ENCODE results near the gene MEI1.
A peak's percentile ranks its signal among the peaks of the same experiment; 100 is the strongest.

Gene MEI1

DNA sequence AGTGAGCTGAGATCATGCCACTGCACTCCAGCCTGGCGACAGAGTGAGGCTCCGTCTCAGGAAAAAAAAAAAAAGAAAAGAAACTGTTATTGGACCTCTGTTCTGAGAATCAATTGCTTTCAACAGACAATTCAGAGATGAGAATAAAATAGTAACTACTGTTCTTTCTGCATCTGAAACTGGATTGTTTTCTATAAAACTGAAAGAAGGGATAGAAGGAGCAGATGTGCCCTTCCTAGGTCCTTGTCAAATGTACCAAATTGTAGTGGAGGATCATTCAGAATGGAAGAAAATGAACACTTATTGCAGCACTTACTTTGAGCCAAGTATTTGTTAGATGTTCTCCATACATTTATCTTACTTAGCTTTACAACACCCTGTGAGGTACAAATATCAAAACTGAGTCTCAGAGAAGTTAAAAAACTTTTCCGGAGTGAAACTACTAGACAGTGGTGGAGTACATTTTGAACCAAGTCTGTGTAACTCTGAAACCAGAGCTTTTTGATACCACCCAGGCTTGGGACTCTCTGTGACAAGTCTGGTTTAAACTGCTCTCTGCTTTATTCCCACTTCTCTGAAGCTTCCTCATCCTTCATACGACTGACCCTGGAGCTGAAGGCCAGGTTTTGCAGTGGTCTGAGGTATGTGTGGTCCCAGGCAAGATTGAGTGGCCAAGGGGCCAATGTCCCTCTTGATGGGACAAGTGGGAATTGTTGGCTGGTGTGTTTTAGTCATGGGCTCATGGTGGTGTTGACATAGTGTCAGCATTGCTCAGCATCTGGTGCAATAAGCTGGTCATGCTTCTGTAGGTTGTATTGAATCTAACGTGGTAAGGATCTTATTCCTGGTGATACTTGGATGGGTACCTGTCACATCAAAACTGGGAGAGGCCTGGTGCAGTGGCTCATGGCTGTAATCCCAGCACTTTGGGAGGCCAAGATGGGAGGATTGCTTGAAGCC, 53.0 kb downstream of the MEI1 start:
- DNase-seq: no peak

DNA sequence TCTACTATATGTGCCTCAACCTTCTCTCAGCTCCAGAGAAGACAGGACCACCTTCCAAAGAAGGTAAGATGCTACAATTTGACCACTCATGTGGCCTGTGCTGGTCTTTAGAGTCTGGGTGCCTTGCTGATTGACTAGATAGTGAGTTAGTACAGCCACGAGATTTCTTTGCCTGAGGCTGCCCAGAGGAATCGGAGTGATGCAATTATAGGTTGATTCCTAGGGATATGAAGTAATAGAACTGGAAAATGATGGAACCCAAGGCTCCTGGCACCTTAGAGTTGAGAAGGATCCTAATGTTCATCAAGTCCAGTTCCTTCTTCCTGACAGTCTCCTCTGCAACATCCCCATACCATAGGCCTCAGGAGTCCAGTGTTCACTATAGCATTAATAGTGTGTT, 54.7 kb downstream of the MEI1 start:
- DNase-seq: no peak

DNA sequence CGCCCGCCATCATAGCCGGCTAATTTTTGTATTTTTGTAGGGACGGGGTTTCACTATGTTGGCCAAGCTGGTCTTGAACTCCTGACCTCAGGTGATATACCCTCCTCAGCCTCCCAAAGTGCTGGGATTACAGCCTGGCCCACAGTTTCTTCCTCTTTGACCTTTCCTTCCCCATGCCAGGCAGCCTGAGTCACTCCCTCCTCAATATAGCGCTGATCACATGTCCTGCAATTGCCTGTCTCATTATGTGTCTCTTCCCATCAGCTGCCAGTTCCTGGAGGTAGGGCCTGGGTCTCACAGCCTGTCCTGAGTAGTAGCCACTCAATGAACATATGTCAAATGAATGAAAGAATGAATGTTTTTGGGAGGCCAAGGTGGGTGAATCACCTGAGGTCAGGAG, 58.2 kb downstream of the MEI1 start:
- no peak for DNase-seq

DNA sequence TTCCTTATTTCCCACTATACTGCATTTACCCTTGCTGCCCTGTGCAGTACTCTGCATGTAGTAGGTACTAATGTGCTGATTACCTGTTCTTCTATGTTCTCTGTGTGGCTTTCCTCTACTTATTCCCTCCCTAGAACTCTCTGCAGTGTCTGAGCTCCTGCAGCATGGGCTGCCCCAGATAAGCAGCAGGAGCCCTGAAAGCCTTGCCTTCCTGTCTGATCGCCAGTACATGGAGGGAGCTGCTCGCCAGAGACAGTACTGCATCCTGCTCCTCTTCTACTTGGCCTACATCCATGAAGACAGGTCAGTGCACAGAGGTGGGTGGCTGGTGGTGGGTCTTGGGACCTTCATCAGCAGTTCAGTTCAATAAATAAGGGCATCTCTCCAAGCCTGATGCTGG, 58.9 kb downstream of the MEI1 start:
- no peak for DNase-seq

DNA sequence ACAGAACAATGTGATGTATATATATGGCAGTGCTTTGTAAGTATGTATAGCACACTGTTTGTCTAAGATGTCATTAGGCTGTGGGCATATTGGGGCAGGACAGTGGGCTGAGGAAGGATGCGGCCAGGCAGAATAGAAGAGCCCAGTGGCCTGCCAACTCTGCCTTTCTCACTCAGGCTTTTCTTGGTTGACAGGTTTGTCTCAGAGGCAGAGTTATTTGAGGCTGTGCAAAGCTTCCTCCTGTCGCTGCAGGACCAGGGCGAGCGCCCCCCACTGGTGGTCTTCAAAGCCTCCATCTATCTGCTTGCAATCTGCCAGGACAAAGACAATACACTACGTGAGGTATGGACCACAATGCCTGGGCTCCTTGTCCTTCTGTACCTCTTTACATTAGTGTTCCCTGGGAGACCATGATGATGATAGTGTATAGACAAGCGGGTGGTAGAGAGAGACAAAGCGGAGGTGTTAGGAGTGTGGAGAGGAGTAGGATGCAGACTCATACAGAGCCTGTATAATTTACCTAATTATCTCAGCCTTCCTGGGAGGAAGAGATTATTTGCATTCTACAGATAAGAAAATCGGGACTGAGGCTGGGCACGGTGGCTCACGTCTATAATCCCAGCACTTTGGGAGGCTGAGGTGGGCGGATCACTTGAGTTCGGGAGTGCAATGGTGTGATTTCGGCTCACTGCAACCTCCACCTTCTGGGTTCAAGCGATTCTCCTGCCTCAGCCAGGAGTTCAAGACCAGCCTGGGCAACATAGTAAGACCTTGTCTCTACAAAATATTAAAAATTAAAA, 63.9 kb downstream of the MEI1 start:
- DNase-seq: peak; percentile 20

DNA sequence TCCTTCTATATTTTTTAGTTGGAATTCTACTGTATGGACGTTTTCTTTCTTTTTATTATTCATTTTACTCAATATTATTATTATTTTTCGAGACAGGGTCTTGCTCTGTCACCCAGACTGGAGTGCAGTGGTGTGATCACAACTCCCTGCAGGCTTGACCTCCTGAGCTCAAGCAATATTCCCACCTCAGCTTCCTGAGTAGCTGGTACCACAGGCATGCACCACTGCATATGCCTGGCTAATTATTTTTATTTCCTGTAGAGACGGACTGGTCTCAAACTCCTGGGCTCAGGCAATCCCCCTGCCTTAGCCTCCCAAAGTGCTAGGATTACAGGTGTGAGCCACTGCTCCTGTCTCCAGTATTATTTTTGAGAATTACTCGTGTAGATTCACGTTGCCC, 67.2 kb downstream of the MEI1 start:
- DNase-seq: no peak

DNA sequence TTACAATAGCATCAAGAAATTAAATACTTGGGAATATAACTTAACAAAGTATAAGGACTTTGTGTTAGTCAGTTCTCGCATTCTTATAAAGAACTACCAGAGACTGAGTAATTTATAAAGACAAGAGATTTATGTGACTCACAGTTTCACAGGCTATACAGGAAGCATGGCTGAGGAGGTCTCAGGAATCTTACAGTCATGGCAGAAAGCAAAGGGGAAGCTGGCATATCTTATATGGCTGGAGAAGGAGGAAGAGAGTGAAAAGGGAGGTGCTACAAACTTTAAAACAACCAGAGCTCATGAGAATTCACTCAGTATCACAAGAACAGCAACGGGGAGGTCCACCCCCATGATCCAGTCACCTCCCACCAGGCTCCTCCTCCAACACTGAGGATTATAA, 69.1 kb downstream of the MEI1 start:
- no peak for DNase-seq

DNA sequence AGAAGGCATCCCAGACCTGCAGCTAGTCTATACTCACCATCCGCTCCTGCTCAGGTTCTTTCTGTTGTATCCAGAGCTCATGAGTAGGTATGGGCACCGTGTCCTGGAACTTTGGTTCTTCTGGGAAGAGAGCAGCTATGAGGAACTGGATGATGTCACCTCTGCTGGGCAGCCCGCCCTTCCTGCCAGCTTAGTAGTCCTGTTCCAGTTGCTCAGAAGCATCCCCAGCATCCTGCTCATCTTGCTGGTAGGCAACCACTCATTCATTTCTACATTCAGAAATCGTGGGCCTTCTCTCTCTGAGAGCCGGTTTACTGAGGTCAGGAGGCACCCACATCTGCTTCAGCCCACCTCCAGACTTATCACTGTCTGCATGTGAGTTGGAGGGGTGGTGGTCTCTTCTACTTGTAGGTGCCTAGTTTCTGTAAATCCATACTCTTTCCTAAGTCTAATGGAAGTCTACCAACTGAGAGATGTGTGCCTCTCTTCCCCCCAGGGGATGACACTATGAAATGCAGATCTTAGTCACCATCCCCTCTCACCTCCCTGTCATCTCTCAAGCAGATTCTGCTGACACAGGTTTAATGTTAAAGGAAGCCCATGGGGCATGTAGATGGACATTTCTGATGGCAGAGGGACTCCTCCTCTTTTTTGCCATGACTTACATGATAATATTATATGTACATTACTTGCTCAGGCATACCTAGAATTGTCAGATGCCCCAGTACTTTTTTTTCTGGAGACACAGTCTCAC, 71.6 kb downstream of the MEI1 start:
- DNase-seq: no peak

DNA sequence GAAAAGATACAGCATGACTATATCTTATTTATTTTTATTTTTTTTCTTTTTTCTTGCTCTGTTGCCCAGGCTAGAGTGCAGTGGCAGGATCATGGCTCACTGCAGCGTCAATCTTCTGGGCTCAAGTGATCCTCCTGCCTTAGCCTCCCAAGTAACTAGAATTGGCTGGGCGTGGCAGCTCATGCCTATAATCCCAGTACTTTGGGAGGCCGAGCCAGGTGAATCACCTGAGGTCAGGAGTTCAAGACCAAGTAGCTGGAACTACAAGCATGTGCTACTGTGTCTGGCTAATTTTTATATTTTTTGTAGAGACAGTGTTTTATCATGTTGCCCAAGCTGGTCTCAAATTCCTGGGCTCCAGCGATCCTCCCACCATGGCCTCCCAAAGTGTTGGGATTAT, 72.9 kb downstream of the MEI1 start:
- no peak for DNase-seq

DNA sequence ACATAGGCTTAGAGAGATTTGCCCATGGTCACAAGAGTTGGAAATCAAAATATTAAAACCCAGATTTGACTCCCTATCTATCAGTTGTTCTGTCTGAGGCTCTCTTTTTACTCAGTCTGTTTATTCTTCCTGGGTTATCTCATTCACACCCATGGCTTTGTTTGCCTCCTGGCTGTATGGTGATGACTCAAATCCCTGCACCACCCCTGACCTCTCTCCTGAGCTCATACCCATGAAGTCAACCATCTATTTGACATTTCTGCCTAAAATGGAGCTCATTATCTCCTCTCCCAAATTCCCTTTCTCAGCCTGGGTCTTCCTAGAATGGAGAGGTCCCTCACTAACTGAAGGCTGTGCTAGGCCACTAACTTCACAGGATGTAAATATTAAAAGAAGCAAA, 73.3 kb downstream of the MEI1 start:
- DNase-seq: no peak

DNA sequence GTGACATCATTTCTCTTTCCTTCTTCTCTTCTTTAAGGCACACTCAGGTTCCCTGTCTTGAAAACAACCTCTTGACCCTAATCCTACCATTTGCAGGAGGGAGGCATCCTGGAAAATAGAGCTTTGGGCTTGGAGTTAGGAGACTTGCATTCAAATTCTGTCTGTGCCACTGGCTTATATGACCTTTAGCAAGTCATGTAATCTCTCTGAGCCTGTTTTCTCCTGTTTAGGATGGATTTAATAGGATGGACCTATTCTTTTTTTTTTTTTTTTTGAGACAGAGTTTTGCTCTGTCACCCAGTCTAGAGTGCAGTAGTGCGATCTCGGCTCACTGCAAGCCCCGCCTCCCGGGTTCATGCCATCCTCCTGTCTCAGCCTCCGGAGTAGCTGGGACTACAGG, 76.0 kb downstream of the MEI1 start:
- no peak for DNase-seq

DNA sequence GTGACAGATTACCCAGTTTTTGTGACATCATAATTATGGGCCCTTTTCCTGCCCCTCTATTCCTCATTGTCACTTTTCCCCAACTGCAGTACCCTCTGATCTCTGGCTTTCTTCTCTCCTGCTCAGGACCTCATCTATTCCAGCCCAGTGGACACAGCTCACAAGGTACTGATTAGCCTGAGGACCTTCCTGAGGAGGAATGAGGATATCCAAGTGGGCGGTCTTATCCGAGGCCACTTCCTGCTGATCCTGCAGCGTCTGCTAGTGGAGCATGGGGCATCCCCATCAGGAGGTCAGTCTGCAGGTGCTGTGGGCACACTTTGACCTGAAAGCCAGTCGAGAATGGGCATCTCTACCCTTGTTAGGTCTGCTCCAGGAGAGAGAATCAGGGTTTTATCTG, 76.7 kb downstream of the MEI1 start:
- no peak for DNase-seq

DNA sequence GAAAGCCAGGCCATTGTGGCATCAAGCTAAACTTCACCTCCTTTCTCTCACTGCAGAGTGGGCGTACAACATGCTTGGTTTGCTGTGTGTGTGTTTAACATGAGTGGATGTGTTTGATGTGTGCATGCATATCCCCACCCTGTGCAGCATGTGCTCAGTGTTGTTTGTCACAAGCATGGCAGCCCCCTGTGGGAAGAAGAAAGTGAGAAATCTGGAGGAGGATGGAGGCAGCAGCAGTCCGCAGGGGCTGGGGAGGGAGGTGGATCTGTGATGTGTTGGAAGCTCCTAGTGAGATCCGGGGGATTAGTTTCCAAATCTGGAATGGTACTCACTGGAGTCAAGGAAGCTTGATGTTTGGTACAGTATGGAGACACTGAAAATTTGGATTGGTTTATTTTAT, 77.1 kb downstream of the MEI1 start:
- DNase-seq: no peak

DNA sequence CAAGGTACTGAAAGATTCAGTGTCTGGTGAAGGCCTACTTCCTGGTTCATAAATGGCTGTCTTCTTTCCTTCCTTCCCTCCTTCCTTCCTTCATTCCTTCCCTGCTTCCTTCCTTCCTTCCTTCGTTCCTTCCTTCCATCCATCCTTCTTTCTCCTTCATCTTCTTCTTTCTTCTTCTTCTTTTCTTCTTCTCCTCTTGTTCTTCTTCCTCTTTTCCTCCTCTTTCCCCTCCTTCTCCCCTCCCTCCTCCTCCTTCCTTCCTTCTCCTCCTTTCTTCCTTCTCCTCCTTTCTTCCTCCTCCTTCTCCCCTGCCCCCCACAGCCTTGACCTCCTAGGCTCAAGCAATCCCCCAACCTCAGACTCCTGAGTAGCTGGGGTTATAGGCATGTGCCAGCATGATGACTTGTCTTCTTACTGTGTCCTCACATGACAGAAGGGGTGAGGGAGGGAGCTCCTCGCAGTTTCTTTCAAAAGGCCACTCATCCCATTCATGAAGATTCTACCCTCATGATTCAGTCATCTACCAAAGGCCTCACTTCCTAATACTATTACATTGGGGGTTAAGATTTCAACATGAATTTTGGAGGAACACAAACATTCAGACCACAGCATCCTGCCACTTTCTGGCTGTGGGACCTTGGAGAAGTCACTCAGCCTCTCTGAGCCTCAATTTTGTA, 78.6 kb downstream of the MEI1 start:
- no peak for DNase-seq

DNA sequence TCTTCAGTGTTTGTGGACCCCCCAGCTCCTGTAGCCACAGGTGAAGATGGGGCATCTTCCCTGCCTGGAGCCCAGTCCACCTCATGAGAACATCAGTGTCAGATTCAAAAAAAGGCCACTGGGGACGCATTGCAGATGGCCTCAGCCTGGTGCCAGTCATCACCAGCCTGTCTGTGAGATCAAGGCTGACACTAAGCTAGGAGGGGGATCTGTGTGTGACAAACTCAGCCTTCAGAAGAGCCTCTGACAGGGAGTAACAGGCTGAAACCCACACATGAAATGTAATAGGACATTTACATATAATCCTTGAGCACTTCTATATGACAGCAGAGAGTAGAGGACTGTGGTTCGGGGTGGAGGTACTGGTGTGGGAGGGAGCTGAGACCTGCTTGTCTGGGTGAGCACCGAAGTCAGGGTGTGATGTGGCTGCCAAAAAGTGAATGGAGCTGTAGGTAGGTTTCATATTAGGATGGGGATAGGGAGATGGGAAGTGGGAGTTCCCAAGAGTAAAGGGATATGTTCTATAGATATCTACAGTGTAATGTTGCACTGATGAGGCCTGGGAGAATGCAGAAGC, 80.7 kb downstream of the MEI1 start:
- no peak for DNase-seq

DNA sequence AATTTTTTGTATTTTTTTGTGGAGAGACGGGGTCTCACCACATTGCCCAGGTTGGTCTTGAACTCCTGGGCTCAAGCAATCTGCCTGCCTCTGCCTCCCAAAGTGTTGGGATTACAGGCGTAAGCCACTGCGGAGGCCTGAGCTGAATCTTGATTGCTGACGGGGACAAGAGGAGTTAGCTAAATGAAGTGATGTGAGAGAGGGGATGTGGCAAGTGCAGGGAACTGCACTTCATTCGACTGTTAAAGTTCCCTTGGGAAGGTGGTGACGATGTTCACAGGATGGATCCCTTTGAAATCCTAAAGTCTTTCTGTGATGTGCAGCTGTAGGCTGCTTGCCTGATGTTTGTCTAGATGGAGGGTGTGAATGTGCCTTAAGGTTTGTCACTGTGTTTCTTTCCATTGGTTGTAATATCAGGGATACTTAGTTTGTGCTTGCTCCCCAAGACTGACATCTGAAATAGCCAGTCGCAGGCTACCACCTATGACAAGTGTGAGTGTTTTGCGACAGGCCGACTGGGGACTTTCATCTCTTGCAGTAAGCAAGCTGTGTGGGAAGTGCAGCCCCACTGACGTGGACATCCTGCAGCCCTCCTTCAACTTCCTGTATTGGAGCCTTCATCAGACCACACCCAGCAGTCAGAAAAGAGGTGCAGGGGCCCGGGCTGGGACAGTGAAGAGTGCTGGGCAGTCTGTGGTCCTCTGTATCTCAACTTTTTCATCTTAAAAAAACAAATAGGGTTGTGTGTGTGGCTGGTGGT, 81.6 kb downstream of the MEI1 start:
- no peak for DNase-seq

DNA sequence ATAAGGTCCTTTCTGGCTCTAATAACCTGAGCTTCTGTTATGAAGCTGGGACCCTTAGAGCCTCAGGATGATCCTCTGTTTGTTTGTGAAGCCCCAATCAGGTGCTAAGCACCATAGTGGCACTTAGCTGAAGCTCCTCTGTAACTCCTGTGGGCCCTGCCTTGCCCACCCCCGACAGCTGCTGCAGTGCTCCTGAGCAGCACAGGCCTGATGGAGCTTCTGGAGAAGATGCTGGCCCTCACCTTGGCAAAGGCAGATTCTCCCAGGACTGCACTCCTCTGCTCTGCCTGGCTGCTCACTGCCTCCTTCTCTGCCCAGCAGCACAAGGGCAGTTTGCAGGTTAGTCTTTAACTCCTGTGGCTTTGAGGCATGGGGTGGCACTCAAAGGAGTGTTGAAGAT, 82.2 kb downstream of the MEI1 start:
- DNase-seq: no peak

DNA sequence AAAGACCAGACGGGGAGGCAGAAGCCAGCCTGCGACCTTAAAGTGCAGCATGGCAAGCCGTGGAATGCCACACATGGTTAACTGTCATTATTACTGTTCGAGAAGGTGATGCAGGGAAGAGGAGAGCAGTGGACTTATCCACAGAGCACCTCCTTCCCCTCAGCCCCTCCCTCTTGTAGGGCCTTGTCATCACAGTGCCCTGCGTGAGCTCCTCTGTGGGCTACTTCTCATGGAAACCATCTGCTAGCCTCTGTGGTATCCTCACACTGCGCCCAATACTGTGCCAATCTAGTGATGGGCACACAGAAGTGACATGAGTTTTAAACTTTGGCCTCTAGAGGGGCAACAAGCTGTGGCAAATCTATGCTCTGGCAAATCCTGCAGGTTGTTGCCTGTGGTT, 83.0 kb downstream of the MEI1 start:
- no peak for DNase-seq

DNA sequence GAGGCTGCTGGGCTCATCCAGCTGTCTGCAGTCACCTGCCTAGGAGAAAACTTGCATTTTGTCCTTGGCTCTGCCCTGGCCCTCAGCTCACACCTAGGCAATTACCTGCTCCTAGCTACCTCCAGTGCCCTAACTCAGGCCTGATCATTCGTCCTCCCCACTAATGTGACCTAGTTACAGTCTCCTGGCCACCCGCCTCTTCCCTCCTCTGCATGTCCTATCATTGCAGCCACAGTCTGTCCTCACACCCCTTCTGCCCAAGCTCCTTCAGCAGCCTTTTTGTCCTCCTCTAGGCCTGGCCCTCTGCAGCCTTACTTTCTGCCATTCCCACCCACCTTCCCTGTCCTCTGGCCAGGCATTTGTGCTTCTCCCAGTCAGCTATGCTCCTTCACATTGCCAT, 83.4 kb downstream of the MEI1 start:
- DNase-seq: no peak

DNA sequence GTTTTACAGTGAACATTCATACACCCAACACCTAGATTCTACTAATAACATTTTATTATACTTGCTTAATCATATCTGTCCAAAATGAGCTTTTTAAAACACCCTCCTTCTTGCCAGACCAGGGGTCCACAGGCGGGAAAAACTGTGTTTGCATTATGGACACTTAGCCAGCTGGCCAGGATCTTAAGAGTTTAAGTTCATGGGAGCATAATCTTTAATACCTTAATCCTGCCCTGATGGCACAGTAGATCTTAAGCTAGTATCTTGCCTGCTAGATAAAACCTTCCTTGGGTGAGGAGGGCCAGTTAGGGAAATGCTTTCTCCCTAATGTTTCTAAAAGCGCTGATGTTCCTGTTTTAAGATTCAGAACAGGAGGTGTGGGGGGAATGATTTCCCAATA, 88.0 kb downstream of the MEI1 start:
- no peak for DNase-seq

DNA sequence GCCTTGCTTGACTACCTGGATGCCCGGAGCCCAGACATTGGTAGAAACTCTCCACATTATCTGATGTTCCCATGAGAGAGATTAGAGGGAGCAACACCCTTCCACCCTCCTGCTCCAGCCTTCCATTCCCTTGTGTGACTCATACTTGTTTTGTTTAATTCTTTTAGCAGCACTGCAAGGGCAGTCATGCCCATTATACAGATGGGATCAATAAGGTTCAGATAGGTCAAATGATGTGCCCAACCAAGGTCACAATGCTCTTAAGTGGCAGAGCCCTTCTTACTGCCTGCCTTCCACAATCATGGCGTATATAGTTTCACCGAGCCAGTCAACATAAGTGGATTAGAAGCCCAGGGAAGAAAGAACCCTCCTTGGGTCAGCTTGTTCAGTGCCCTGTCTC, 94.6 kb downstream of the MEI1 start:
- DNase-seq: no peak

DNA sequence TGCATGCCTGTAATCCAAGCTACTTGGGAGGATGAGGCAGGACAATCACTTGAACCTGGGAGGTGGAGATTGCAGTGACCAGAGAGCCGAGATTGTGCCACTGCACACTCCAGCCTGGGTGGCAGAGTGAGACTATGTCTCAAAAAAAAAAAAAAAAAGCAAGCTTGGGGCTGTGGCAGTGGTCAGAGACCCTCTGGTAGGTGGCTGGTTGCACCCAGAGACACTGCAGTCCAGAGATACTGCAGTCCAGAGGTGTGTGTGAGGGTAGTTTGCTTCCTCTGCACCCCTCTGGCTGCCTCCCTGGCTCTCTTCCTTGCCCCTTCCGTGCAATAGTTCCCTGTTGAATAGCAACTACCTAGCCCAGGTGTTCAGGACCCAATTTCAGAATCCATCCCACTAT, 99.4 kb downstream of the MEI1 start:
- DNase-seq: no peak
